ENCODE data around the gene MVD. TPM values are rescaled to one million over a fixed set of nuclear protein-coding genes. Genes with fewer than 3 reads are reported as not detected.

MVD gene
- polyA plus RNA-seq, 1 donor (not counting 4 experiments of a cell fraction or from before 2014, with no cell fraction given): 59.6 TPM

DNA sequence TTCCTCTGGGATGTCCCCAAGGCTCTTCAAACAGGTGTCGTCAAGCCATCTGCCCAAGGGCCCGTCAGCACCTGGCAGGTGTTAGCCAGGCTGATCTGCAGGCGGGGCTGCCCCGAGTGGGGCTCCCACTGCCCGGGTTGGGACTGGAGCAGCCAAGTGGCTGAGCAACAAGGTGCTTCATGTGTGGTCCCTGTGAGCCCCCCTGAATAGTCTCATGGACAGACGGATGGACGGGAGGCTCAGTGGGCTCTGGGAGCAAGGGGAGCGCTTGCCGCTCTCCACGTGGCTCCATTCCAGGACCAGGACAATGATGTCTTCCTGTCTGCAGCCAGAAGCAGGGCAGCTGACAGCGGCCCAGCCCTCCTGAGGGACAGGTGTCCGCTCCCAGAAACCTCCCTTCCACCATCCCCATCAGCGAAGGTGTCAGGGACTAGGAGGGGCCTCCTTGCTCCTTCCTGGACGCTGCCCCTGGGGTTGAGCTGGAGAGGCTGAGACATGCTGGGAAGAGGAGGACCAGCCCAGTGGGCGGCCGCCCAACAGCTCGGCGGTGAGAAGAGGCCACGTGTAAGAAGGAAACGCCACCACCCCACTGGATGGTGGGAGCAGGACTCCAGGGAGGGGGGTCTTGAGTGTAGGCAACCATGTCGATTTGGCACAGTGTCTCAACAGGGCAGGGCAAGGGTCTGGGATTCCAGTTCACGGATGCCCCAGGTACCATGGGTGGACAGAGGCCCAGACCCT lies 13.8 kb upstream of the MVD start:
- Histone ChIP-seq H3K79me2 (ENCODE audit: control insufficient read depth, insufficient read depth, low read length) (no peaks in the 10 kb centered on the region), H2AFZ (ENCODE audit: control insufficient read depth, low read length) (no peak overlapping the region), H3K4me2 (ENCODE audit: control insufficient read depth, extremely low read depth, insufficient read depth, low read depth, low read length) (no peak overlapping the region), H4K20me1 (ENCODE audit: control insufficient read depth, extremely low read depth, insufficient read depth, low read length) (no peaks in the 10 kb centered on the region), H3K27ac (ENCODE audit: control insufficient read depth, insufficient read depth, low read length) (no peak overlapping the region), H3K9ac (ENCODE audit: control insufficient read depth, extremely low read depth, insufficient read depth, low read length) (no peak overlapping the region), H3K4me3 (ENCODE audit: control insufficient read depth in 2 of 3, extremely low read depth in 1 of 3, insufficient read depth in 2 of 3, low read depth in 1 of 3, low read length in 3 of 3) (no peak overlapping the region), H3K9me1 (ENCODE audit: control insufficient read depth, extremely low read depth, insufficient read depth, low read length) (no peaks in the 10 kb centered on the region), H3K36me3 (ENCODE audit: control insufficient read depth in 2 of 2, extremely low read depth in 1 of 2, insufficient read depth in 2 of 2, low read length in 2 of 2) (peaks cover 0 to 6% of the 10 kb centered on the region in 2 experiments), H3K4me1 (ENCODE audit: control insufficient read depth, extremely low read depth, insufficient read depth, low read length) (no peaks in the 10 kb centered on the region), H3K9me3 (ENCODE audit: control insufficient read depth, low read depth, low read length) (no peaks in the 10 kb centered on the region), H3K27me3 (ENCODE audit: control insufficient read depth, extremely low read depth, insufficient read depth, low read length) (peaks cover 9% of the 10 kb centered on the region)
- dilution Hi-C loops (cut with MboI; ENCODE audit: extremely low pct_ligation_motif_present, low sequenced_read_pairs): no loop called here
- FAIRE-seq (no peak), DNase-seq (ENCODE audit: low read depth, low spot score) (no peak)
- no peak for TF ChIP-seq EZH2 (IDR thresholded peaks at IDR 0.05; ENCODE audit: low read length)

- Histone ChIP-seq H3K9me1 (ENCODE audit: control insufficient read depth, extremely low read depth, insufficient read depth, low read length) (no peaks in the 10 kb centered on the region), H3K9me3 (ENCODE audit: control insufficient read depth, low read depth, low read length) (no peaks in the 10 kb centered on the region), H3K4me3 (ENCODE audit: control insufficient read depth in 2 of 3, extremely low read depth in 1 of 3, insufficient read depth in 2 of 3, low read depth in 1 of 3, low read length in 3 of 3) (no peak overlapping the region), H3K36me3 (ENCODE audit: control insufficient read depth in 2 of 2, extremely low read depth in 1 of 2, insufficient read depth in 2 of 2, low read length in 2 of 2) (peaks cover 0 to 8% of the 10 kb centered on the region in 2 experiments), H3K4me1 (ENCODE audit: control insufficient read depth, extremely low read depth, insufficient read depth, low read length) (no peaks in the 10 kb centered on the region), H3K27me3 (ENCODE audit: control insufficient read depth, extremely low read depth, insufficient read depth, low read length) (peaks cover 4% of the 10 kb centered on the region), H3K27ac (ENCODE audit: control insufficient read depth, insufficient read depth, low read length) (no peak overlapping the region), H4K20me1 (ENCODE audit: control insufficient read depth, extremely low read depth, insufficient read depth, low read length) (no peaks in the 10 kb centered on the region), H2AFZ (ENCODE audit: control insufficient read depth, low read length) (no peak overlapping the region), H3K79me2 (ENCODE audit: control insufficient read depth, insufficient read depth, low read length) (no peaks in the 10 kb centered on the region), H3K9ac (ENCODE audit: control insufficient read depth, extremely low read depth, insufficient read depth, low read length) (no peak overlapping the region), H3K4me2 (ENCODE audit: control insufficient read depth, extremely low read depth, insufficient read depth, low read depth, low read length) (no peak overlapping the region)
- no peak for FAIRE-seq
- TF ChIP-seq EZH2 (IDR thresholded peaks at IDR 0.05; ENCODE audit: low read length) (no peak), CTCF (optimal IDR thresholded peaks at IDR 0.05 in 1 of 3, IDR thresholded peaks at IDR 0.05 in 1 of 3, conservative IDR thresholded peaks at IDR 0.05 in 1 of 3; ENCODE audit: extremely low read depth in 1 of 3, insufficient read depth in 2 of 3, low read length in 3 of 3) (no peak)
- dilution Hi-C loops (cut with MboI; ENCODE audit: extremely low pct_ligation_motif_present, low sequenced_read_pairs): loop anchor here (25.0 kb wide), 1 partner anchor 88 kb away; no protein-coding TSS in a partner anchor
- no peak for DNase-seq (ENCODE audit: low read depth, low spot score)
Observed at GRCh38 chr16:88673716-88674379, 11.0 kb upstream of the MVD start.
